HPDE6-E6E7 (cell line): ENCODE data around the gene C2orf42.
"Not testable (repeated sequence)": the region's sequence is repeated elsewhere in the genome, so short reads cannot be mapped to it uniquely, and the experiment has no call there.

Source experiments
- DNase-seq: peaks from one replicate; pipeline ENCODE4 v3.0.0; 2011; ENCODE audit warnings: missing footprints; ENCODE audit errors: extremely low spot score

The C2orf42 gene

DNA sequence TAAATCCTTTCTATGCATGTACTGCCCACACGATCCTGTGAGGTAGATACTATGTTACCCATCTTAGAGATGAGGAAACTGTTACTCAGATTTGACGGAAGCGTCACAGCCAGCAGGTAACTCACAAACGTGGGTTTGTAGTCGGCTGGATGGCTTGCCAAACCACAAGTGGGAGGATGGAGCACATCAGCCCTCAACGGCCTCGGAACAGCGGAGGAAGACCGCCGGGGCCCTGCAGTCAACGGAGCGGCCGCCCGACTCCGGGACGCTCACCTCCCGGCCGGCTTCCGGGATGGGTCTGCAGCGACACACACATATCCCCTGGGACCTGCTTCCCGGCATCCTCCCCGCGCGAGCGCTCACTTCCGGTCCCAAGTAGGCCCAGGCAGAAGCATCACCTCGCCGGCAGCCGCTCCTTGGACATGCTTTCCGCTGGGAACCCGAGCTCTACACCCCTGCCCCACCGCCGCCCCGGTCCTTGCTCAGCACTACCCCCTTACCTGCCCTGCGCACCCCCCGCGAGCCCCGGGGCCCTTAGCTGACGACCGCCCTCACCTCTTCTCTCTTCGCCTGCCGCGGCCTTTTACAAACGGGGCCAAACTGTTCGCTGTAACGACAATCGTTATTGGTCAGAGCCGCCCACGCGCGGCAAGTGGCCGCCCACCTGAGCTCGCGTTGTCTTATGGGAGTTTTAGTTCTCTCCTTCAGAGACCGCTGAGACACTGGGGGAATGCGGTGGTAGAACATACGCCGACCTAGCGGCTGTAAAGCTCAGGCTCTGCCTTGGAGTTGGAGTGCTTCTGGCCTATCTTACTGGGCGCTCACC, at the start of gene C2orf42:
C2orf42 (minus strand) TSS at position 602 of the 826 bp plus-strand sequence. CDS start 9,034 bp downstream, outside the sequence.
- peak; percentile 95 for DNase-seq

DNA sequence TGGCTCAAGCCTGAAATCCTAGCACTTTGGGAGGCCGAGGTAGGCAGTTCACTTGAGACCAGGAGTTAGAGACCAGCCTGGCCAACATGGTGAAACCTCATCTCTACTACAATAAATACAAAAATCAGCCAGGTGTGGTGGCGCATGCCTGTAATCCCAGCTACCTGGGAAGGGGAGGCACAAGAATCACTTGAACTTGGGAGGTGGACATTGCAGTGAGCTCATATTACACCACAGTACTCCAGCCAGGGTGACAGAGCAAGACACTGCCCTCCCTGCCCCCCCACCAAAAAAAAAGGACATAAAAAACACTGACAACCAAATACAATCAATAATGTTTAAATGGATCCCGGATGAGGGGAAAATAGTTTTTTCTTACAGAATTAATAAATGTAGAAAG, 49.8 kb upstream of the C2orf42 start:
- DNase-seq: no peak

- DNase-seq: no peak
Measured at GRCh38 chr2:70233926-70234325, 43.1 kb upstream of the C2orf42 start.

- no peak for DNase-seq
Measured at GRCh38 chr2:70226781-70227180, 36.0 kb upstream of the C2orf42 start.

- not testable (repeated sequence) for DNase-seq
Measured at GRCh38 chr2:70223305-70223704, 32.5 kb upstream of the C2orf42 start.

DNA sequence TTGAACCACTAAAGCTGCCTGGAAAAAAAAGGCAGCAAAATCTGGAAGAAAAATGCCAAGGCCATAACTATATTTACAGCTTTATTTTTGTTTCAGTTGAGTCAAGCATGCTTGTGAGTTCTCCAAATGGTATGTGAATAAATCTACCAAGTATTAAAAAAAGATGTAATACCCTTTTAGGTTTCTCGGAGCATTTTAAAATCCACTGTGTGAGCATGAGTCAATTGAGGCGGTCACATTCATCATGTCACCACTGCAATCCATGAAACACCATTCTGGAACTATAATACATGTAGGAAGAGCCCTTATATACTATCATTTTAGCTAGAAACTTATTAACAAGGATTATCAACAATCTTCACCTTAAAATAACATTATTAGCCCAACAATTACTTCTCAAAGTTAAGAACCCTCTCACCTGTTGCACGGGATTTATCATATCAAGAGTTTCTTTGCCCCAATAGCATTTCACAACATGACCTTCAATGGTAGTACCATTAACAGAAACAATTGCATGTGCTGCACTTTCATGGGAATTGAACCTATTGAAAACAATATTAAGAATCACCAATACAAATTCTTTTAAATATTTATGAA, 24.2 kb upstream of the C2orf42 start:
- no peak for DNase-seq

- DNase-seq: no peak
Measured at GRCh38 chr2:70214365-70214764, 23.5 kb upstream of the C2orf42 start.

- DNase-seq: no peak
Measured at GRCh38 chr2:70212298-70212932, 21.6 kb upstream of the C2orf42 start.

- DNase-seq: no peak
Measured at GRCh38 chr2:70211595-70211994, 20.8 kb upstream of the C2orf42 start.

DNA sequence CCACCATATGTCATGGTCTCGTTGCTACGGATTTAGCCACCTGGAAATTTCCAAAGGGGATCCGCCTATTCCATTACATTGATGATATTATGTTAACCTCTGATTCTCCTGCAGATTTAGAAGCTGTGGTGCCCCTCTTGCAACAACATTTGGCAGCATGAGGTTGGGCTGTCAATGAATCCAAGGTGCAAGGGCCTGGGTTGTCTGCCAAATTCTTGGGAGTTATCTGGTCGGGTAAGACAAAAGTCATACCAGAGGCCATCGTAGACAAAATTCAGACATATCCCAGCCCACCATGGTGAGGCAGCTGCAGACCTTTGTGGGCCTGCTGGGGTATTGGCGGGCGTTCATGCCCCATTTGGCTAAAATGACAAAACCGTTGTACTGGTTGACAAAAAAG, 13.6 kb upstream of the C2orf42 start:
- DNase-seq: no peak

DNA sequence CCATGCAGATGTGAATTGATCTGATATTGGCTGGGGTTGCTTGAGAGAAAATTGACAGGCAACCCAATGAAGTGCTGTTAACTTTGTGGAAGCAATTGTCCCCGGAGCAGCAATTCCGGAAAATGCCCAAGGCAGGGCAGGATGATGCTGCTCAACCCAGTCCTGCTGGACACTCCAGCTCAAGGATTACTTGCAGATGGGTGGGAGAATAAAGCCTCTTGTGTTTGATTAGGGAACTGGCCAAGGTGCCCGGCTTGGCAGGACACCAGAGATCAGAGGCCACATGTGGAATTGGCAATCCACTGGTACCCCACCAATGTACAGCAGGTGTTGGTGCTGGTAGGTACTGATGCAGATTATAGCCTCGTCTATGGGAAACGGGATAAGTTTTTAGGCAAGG, 12.3 kb upstream of the C2orf42 start:
- DNase-seq: no peak

DNA sequence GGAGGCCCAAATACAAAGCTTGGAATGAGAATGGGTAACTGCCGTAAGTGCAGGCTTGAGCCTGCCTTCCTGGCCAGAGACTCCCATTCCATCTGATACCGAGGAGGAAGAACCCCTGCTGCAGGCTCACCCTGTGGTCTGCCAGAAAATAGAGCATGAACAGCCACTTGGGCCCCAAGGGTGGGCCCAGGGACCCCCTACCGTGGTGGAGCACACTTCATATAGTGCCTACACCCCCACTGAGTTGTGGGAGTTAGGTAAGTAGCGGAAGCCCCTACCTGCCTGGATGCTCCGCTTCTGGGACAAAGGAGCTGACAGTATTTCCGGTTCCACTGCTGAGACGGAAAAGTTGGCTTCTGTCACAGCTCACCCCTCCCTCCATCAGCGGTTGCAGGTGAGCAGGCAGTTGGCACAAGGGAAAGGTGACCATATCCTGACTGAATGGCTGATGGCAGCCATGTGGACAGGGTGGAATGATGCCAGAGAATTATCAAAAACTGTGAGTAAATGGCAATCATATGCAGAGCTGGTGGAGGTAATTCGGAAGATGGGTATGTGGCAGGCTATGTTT, 11.5 kb upstream of the C2orf42 start:
- no peak for DNase-seq

DNA sequence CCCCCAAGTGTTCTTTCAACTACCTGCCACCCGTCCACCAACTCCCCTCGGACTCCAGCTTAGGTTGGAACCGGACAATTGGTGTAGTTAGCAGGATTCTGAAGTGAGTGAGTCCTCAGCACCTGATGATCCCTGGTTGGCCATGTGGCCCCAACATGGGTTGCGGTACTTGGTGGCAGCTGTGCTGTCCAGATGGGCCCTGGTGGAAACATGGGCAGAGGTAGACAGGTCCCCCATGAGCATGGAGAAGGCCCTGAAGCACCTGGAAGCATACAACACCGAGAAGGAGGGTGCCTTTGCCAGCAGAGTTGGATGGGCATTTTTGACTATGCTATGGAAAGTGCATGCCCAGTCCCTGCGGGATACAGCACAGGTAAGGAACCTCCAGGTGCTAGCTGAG, 11.0 kb upstream of the C2orf42 start:
- no peak for DNase-seq

DNA sequence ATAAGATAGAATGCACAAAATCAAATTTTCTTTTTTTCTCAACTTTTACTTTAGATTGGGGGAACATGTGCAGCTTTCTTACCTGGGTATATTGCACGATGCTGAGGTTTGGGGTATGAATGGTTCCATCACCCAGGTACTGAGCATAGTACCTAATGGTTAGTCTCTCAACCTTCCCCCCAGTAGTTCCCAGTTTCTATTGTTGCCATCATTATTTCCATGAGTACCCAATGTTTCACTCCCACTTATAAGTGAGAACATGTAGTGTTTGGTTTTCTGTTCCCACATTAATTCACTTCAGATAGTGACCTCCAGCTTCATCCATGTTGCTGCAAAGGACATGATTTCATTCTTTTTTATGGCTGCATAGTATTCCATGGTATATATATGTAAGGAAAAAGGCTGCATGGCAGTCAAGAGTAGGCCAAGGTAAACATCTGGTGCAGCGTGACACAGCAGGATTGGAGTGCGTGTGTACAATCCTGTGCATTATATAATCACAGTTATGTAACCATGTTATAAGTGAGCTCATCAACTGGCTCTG, 10.5 kb upstream of the C2orf42 start:
- no peak for DNase-seq

- DNase-seq: no peak
Measured at GRCh38 chr2:70199320-70199864, 8.6 kb upstream of the C2orf42 start.

DNA sequence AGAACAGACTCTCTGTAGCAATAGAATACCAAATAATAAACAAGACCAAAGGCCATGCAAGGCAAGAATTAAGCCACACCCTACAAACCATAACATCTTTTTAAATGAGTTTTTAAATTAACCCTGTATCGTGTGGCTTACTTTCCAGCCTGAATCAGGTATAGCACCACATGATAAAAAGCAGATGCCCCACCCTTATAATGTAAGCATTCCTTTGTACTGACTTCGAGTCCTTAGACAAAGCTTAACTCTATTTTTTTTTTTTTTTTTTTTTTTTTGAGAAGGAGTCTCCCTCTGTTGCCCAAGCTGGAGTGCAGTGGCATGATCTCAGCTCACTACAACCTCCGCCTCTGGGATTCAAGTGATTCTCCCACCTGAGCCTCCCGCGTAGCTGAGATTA, 1.7 kb upstream of the C2orf42 start:
- DNase-seq: no peak

GRCh38 chr2:70191244-70191735, 471 bp upstream of the C2orf42 start:
- no peak for DNase-seq

DNA sequence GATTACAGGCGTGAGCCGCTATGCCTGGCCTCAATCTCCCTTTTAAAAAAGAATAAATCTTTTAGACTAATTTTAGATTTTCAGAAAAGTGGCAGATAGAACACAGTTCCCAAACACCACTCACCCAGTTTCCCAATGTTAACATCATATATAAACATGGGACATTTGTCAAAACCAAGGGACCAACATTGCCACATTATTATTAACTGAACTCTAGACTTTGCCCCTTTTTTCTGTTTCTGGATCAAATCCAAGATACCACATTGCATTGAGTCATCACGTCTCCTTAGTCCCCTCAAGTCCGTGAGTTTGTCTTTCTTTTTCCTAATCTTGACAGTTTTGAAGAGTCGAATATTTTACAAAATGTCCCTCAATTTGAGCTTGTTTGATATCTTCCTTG, 2.4 kb downstream of the C2orf42 start:
- no peak for DNase-seq

DNA sequence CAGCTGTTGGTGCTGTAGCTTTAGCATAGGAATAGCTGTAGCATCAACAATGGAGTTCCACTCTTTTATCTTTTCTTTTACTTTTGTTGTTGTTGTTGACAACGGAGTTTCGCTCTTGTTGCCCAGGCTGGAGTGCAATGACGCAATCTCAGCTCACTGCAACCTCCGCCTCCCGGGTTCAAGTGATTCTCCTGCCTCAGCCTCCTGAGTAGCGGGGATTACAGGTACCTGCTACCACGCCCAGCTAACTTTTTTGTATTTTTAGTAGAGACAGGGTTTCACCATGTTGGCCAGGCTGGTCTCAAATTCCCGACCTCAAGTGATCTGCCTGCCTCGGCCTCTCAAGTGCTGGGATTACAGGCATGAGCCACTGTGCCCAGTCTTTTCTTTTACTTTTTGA, 3.6 kb downstream of the C2orf42 start:
- DNase-seq: not testable (repeated sequence)

- no peak for DNase-seq
Measured at GRCh38 chr2:70182689-70183088, 8.1 kb downstream of the C2orf42 start.

DNA sequence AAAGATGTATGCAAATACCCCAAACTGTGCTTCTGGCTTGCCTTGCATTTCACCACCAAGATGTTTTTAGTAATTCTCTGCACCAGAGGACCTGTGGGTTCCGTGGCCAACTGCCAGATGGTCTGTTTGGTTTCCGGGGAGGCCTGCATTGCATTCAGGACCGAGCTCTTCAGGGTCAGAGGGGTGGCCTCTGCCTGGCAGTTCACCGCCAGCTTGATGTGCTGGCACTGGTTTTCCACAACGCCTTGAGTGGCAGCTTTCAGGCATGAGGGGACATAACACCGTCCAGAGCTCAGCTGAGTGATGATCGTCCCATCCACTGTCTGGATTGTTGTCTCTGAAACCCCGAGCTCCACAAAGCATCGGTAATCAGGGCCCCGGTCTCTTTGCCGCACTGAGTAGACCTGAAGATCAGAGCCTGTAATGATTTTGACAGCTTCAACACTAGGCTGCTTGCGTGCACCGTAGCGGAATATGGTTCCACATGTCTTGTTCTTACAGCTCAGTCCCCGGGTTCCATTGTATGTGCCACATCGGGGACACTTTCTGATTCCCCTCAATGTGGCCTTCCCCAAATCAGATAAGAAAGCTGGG, 9.4 kb downstream of the C2orf42 start:
- DNase-seq: no peak
